ENCODE data around the gene H1-8. TPM values are rescaled to one million over a fixed set of nuclear protein-coding genes. Genes with fewer than 3 reads are reported as not detected.

Gene H1-8
- total RNA-seq, 1 donor from 2014 or later: not detected

DNA sequence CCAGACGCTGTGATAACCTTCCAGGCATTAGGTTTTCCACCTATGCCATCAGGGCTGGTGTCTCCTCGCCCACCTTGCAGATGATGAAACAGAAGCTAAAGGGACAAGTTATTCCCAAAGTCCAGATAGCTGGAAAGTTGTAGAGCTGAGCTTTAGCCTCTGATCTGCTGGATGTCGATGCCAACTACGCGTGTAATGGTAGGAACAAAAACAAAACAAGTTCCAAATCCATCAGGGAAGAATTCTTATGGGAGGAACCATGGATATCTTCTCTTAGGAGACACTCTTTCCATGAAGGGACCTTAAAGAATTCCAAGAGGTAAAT lies 42.7 kb upstream of the H1-8 start:
- Mint-ChIP-seq H3K4me1 (no peaks in the 10 kb centered on the region), H3K9me3 (no peaks in the 10 kb centered on the region), H3K27ac (no peak overlapping the region), H3K36me3 (ENCODE audit: low read depth) (peaks cover 25% of the 10 kb centered on the region), H3K4me3 (no peak overlapping the region), H3K27me3 (no peaks in the 10 kb centered on the region)
- CTCF ChIA-PET: interaction anchor here (1.7 kb wide), 1 partner anchor 10 kb away, joined by 6 read pairs; no protein-coding TSS in a partner anchor
- ATAC-seq (ENCODE audit: low read depth) (no peak), DNase-seq (no peak)
- TF ChIP-seq, protein P1, sequence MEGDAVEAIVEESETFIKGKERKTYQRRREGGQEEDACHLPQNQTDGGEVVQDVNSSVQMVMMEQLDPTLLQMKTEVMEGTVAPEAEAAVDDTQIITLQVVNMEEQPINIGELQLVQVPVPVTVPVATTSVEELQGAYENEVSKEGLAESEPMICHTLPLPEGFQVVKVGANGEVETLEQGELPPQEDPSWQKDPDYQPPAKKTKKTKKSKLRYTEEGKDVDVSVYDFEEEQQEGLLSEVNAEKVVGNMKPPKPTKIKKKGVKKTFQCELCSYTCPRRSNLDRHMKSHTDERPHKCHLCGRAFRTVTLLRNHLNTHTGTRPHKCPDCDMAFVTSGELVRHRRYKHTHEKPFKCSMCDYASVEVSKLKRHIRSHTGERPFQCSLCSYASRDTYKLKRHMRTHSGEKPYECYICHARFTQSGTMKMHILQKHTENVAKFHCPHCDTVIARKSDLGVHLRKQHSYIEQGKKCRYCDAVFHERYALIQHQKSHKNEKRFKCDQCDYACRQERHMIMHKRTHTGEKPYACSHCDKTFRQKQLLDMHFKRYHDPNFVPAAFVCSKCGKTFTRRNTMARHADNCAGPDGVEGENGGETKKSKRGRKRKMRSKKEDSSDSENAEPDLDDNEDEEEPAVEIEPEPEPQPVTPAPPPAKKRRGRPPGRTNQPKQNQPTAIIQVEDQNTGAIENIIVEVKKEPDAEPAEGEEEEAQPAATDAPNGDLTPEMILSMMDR (IDR thresholded peaks at IDR 0.05): no peak
- POLR2A ChIA-PET: no interaction called here
- intact Hi-C loops (cut with micrococcal nuclease): no loop called here

DNA sequence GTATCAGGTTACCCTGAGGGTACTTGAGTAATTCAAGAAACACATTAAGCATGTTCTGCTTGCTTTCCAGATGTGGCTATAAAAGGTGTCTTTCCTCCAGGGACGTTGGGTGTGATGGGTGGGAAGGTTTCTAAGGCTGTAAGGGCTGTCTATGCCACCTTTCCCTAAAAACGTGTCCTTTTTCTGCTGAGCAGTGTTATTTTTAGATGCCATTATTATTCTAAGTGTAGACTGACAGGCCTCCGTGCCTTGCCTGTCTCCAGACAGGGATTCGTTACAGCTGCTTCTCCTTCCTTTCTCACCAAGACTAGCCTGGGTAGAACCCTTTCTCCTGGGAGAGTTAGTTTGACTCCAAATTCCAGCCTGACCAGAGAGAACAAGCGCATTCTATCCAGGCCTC lies 41.3 kb upstream of the H1-8 start:
- H3K4me3 Mint-ChIP-seq: no peak overlapping the region
- H3K27ac Mint-ChIP-seq: no peak overlapping the region
- peaks cover 27% of the 10 kb centered on the region for H3K36me3 Mint-ChIP-seq (ENCODE audit: low read depth)
- H3K27me3 Mint-ChIP-seq: no peaks in the 10 kb centered on the region
- no peaks in the 10 kb centered on the region for H3K9me3 Mint-ChIP-seq
- TF ChIP-seq, protein P1 (IDR thresholded peaks at IDR 0.05): no peak
- intact Hi-C loops (cut with micrococcal nuclease): no loop called here
- H3K4me1 Mint-ChIP-seq: no peaks in the 10 kb centered on the region
- DNase-seq (no peak), ATAC-seq (ENCODE audit: low read depth) (no peak)
- ChIA-PET CTCF (interaction anchor here (1.7 kb wide), 1 partner anchor 11 kb away, joined by 6 read pairs; no protein-coding TSS in a partner anchor), POLR2A (no interaction called here)

GRCh38 chr3:129502641-129503408 lies 40.1 kb upstream of the H1-8 start:
- ATAC-seq (ENCODE audit: low read depth) (no peak), DNase-seq (no peak)
- Mint-ChIP-seq H3K27ac (no peak overlapping the region), H3K9me3 (no peaks in the 10 kb centered on the region), H3K4me1 (no peaks in the 10 kb centered on the region), H3K27me3 (no peaks in the 10 kb centered on the region), H3K4me3 (no peak overlapping the region), H3K36me3 (ENCODE audit: low read depth) (peaks cover 27% of the 10 kb centered on the region)
- CTCF ChIA-PET: interaction anchor here (1.3 kb wide), 1 partner anchor 13 kb away, joined by 3 read pairs; no protein-coding TSS in a partner anchor
- TF ChIP-seq, protein P1 (IDR thresholded peaks at IDR 0.05): no peak
- intact Hi-C loops (cut with micrococcal nuclease): no loop called here
- POLR2A ChIA-PET: no interaction called here

GRCh38 chr3:129503471-129504291 lies 39.3 kb upstream of the H1-8 start:
- Mint-ChIP-seq H3K27ac (no peak overlapping the region), H3K27me3 (no peaks in the 10 kb centered on the region), H3K4me1 (no peaks in the 10 kb centered on the region), H3K36me3 (ENCODE audit: low read depth) (peaks cover 27% of the 10 kb centered on the region), H3K4me3 (no peak overlapping the region), H3K9me3 (no peaks in the 10 kb centered on the region)
- no peak for ATAC-seq (ENCODE audit: low read depth)
- ChIA-PET POLR2A (no interaction called here), CTCF (interaction anchor here (1.3 kb wide), 1 partner anchor 13 kb away, joined by 3 read pairs; no protein-coding TSS in a partner anchor)
- intact Hi-C loops (cut with micrococcal nuclease): no loop called here
- TF ChIP-seq, protein P1 (IDR thresholded peaks at IDR 0.05): no peak
- DNase-seq: no peak

DNA sequence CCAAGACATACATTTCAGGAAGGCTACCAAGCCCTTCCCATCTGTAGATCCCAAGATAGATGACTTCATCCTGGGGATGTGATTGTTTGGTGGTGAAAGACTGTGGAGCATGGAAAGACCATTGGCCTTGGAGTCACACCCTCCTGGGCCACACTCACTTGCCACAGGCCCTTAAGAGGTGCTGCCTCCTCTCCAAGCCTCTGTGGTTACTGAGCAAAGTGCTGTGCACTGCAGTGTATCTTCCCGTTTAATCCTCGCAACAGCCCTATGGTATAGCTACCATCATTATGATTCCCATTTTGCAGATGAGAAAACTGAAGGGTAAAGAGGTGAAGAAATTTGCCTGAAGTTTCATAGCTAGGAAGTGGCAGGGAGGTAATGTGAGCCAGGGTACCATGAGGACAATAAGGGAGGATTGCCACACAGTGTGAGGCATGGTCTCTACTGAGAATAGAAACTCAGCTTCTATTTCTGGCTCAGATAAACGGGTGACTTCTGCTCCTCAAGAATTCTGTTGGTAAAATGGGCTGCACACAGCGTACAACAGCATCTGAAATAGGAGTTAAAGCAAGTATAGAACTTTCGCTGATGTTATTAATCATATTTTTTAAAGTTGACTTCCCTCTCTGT lies 38.4 kb upstream of the H1-8 start:
- H3K4me1 Mint-ChIP-seq: no peaks in the 10 kb centered on the region
- DNase-seq: no peak
- ChIA-PET POLR2A (no interaction called here), CTCF (no interaction called here)
- H3K36me3 Mint-ChIP-seq (ENCODE audit: low read depth): peaks cover 25% of the 10 kb centered on the region
- H3K27ac Mint-ChIP-seq: no peak overlapping the region
- no peak overlapping the region for H3K4me3 Mint-ChIP-seq
- intact Hi-C loops (cut with micrococcal nuclease): no loop called here
- no peaks in the 10 kb centered on the region for H3K27me3 Mint-ChIP-seq
- ATAC-seq (ENCODE audit: low read depth): no peak
- no peaks in the 10 kb centered on the region for H3K9me3 Mint-ChIP-seq
- TF ChIP-seq, protein P1 (IDR thresholded peaks at IDR 0.05): no peak

Measured in activated B cell treated with CpG ODN at 0.5 μM for 24 hours (primary cell).